HEK293 (cell line): ENCODE data around the gene POLR3E.

ENCODE experiments used
- CTCF ChIA-PET: fragments of 350-600 bp; formaldehyde crosslinking; extraction: SDS; loops from one replicate; lab custom pipeline; 2021; ENCODE audit warnings: antibody characterized with exemption; lab: Yijun Ruan, JAX
- POLR2A ChIA-PET: fragments of 300-600 bp; formaldehyde crosslinking; extraction: SDS; loops from one replicate; lab custom pipeline; 2020; ENCODE audit warnings: antibody characterized with exemption, inconsistent platforms; lab: Yijun Ruan, JAX
- H3K27ac ChIP-seq: fragments of 200-500 bp; sonication (Bioruptor generic); 2 replicates; pipeline ENCODE4 v1.5.1; 2014; ENCODE audit warnings: low read depth, low read length, control low read depth, inconsistent platforms; ENCODE audit errors: extremely low read depth
- H3K36me3 ChIP-seq, 2 experiments: fragments of 200-500 bp in 1 of 2; sonication (Bioruptor generic) in 1 of 2; 1 replicate in 1 of 2; 2 replicates in 1 of 2; pipeline ENCODE4 v1.5.1; 2014 to 2017; ENCODE audit warnings: inconsistent platforms in 2 of 2, low read length in 2 of 2; ENCODE audit not compliant: control insufficient read depth in 2 of 2, insufficient read depth in 1 of 2
- H3K4me1 ChIP-seq: fragments of 200-500 bp; sonication (Bioruptor generic); 2 replicates; pipeline ENCODE4 v1.5.1; 2014; ENCODE audit warnings: mild to moderate bottlenecking, low read length, inconsistent platforms; ENCODE audit not compliant: control insufficient read depth, insufficient read depth
- H3K4me3 ChIP-seq: 2 replicates; pipeline ENCODE4 v1.5.1; 2011; ENCODE audit warnings: low read depth, mild to moderate bottlenecking, control low read depth, low read length, moderate library complexity
- H3K9me3 ChIP-seq: fragments of 200-500 bp; sonication (Bioruptor generic); 2 replicates; pipeline ENCODE4 v1.5.1; 2014; ENCODE audit warnings: low read depth, low read length, inconsistent platforms; ENCODE audit not compliant: control insufficient read depth, insufficient read depth
- IKZF3 ChIP-seq: fragments of 450-650 bp; IDR thresholded peaks from 2 replicates; pipeline ENCODE4 v1.5.0; 2018; ENCODE audit warnings: missing biosample characterization, mild to moderate bottlenecking, missing genetic modification characterization, moderate library complexity
- KLF16 ChIP-seq: fragments of 450-650 bp; formaldehyde crosslinking; IDR thresholded peaks from 2 replicates; pipeline ENCODE4 v1.5.1; 2017; ENCODE audit warnings: missing biosample characterization, missing genetic modification characterization
- OSR2 ChIP-seq: fragments of 450-650 bp; formaldehyde crosslinking; IDR thresholded peaks from 2 replicates; pipeline ENCODE4 v1.5.1; 2016; ENCODE audit warnings: missing biosample characterization, missing genetic modification characterization
- SETDB1 ChIP-seq: IDR thresholded peaks from one replicate; pipeline ENCODE4 v1.6.1; 2017; ENCODE audit warnings: mild to moderate bottlenecking, low read length, moderate library complexity, mixed read lengths; ENCODE audit not compliant: insufficient read length
- TCF7L2 ChIP-seq: IDR thresholded peaks from 2 replicates; pipeline ENCODE4 v1.6.1; 2011; ENCODE audit warnings: low read depth, mild to moderate bottlenecking, inconsistent platforms, low read length, moderate library complexity, borderline replicate concordance
- TRIM28 ChIP-seq: IDR thresholded peaks from 2 replicates; pipeline ENCODE4 v1.6.1; 2011; ENCODE audit warnings: low read length, control low read depth, borderline replicate concordance
- ZBTB17 ChIP-seq: fragments of 450-650 bp; formaldehyde crosslinking; IDR thresholded peaks from 2 replicates; pipeline ENCODE4 v1.5.1; 2016; ENCODE audit warnings: missing biosample characterization, missing genetic modification characterization
- ZBTB48 ChIP-seq: fragments of 450-650 bp; formaldehyde crosslinking; IDR thresholded peaks from 2 replicates; pipeline ENCODE4 v1.5.1; 2016; ENCODE audit warnings: missing biosample characterization, missing genetic modification characterization
- ZIC2 ChIP-seq: fragments of 450-650 bp; formaldehyde crosslinking; IDR thresholded peaks from 2 replicates; pipeline ENCODE4 v1.5.1; 2016; ENCODE audit warnings: missing biosample characterization, missing genetic modification characterization
- ZNF112 ChIP-seq: fragments of 450-650 bp; formaldehyde crosslinking; IDR thresholded peaks from 2 replicates; pipeline ENCODE4 v1.5.0; 2017; ENCODE audit warnings: missing biosample characterization, missing genetic modification characterization
- ZNF214 ChIP-seq: fragments of 450-650 bp; formaldehyde crosslinking; IDR thresholded peaks from 2 replicates; pipeline ENCODE4 v1.5.1; 2017; ENCODE audit warnings: missing biosample characterization, mild to moderate bottlenecking, missing genetic modification characterization, borderline replicate concordance
- ZNF404 ChIP-seq: fragments of 450-650 bp; formaldehyde crosslinking; IDR thresholded peaks from 2 replicates; pipeline ENCODE4 v1.5.1; 2017; ENCODE audit warnings: missing biosample characterization, missing genetic modification characterization
- ZNF521 ChIP-seq: fragments of 450-650 bp; formaldehyde crosslinking; IDR thresholded peaks from 2 replicates; pipeline ENCODE4 v1.5.1; 2017; ENCODE audit warnings: missing biosample characterization, mild to moderate bottlenecking, missing genetic modification characterization
- ZNF529 ChIP-seq: fragments of 450-650 bp; formaldehyde crosslinking; IDR thresholded peaks from 2 replicates; pipeline ENCODE4 v1.5.1; 2017; ENCODE audit warnings: missing genetic modification characterization, missing biosample characterization; ENCODE audit not compliant: insufficient replicate concordance
- ZNF561 ChIP-seq: fragments of 450-650 bp; IDR thresholded peaks from 2 replicates; pipeline ENCODE4 v1.5.1; 2018; ENCODE audit warnings: missing biosample characterization, missing genetic modification characterization, borderline replicate concordance
- ZNF629 ChIP-seq: fragments of 450-650 bp; formaldehyde crosslinking; IDR thresholded peaks from 2 replicates; pipeline ENCODE4 v1.5.1; 2017; ENCODE audit warnings: missing biosample characterization, missing genetic modification characterization
- ZNF670 ChIP-seq: fragments of 450-650 bp; formaldehyde crosslinking; IDR thresholded peaks from 2 replicates; pipeline ENCODE4 v1.5.1; 2016; ENCODE audit warnings: missing biosample characterization, missing genetic modification characterization, low read depth
- TF ChIP-seq, protein P1 (sequence below): fragments of 450-650 bp; formaldehyde crosslinking; IDR thresholded peaks from 2 replicates; pipeline ENCODE4 v1.5.1; 2016; ENCODE audit warnings: missing biosample characterization, missing genetic modification characterization
- TF ChIP-seq, protein P2 (sequence below): fragments of 450-650 bp; formaldehyde crosslinking; conservative IDR thresholded peaks from 2 replicates; pipeline ENCODE4 v1.5.1; 2016; ENCODE audit warnings: low read depth, missing biosample characterization, missing genetic modification characterization
- TF ChIP-seq, protein P3 (sequence below): fragments of 450-650 bp; formaldehyde crosslinking; IDR thresholded peaks from 2 replicates; pipeline ENCODE4 v1.5.1; 2016; ENCODE audit warnings: missing biosample characterization, missing genetic modification characterization
- TF ChIP-seq, protein P4 (sequence below): fragments of 450-650 bp; IDR thresholded peaks from 2 replicates; pipeline ENCODE4 v1.5.1; 2018; ENCODE audit warnings: missing biosample characterization, missing genetic modification characterization
- TF ChIP-seq, protein P5 (sequence below): fragments of 450-650 bp; formaldehyde crosslinking; IDR thresholded peaks from 2 replicates; pipeline ENCODE4 v1.5.1; 2016; ENCODE audit warnings: missing biosample characterization, missing genetic modification characterization

POLR3E gene

DNA sequence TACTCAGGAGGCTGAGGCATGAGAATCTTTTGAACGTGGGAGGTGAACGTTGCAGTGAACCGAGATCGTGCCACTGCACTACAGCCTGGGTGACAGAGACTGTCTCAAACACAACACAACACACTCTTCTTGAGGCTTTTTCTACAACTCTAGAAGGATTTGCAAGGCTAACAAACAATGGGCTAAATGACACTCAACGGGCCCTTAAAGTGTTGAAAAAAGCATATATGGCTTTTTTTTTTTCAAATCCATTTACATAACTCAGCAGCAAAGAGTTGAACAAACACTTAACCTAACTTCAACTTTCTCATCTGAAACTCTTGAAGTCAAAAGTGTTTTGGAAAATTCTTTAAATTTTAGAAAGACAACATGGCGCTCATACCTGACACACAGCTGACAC, 54.9 kb downstream of the POLR3E start:
- peaks cover 7 to 44% of the 10 kb centered on the region in 2 experiments for H3K36me3 ChIP-seq
- peaks cover 8% of the 10 kb centered on the region for H3K4me1 ChIP-seq
- H3K9me3 ChIP-seq = no peaks in the 10 kb centered on the region
- ChIA-PET CTCF (no interaction called here), POLR2A (no interaction called here)
- H3K4me3 ChIP-seq = no peak overlapping the region
- H3K27ac ChIP-seq = no peak overlapping the region
- TF ChIP-seq ZNF670 (no peak), ZBTB17 (tag by site-specific recombination) (no peak), ZNF561 (tag by site-specific recombination) (no peak)

DNA sequence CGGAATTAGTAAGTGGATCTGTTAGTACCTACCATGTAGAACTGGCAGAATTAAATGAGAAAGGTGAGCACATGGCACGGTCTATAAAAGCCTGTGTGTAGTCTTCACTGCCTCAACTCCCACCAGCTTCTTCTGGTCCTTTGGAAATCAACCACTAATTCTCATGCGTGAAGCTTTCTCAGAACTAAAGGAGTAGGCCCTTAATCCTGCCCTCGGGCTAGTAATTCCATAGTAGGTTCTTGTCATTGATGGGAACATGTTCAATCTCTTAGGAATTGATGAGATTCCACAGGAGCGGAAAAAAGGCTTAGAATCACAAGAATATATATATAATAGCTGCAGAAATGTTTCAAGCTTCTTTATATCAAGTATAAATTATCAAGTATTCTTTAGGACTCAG, 55.5 kb downstream of the POLR3E start:
- POLR2A ChIA-PET = no interaction called here
- peaks cover 4 to 38% of the 10 kb centered on the region in 2 experiments for H3K36me3 ChIP-seq

More for the DNA sequence above, 55.5 kb downstream of the POLR3E start:
- CTCF ChIA-PET = interaction anchor here (0.6 kb wide), 1 partner anchor 34 kb away, joined by 3 read pairs; no protein-coding TSS in a partner anchor
- TF ChIP-seq TCF7L2 (no peak), ZNF214 (tag by site-specific recombination) (no peak), SETDB1 (no peak), KLF16 (tag by site-specific recombination) (no peak), TRIM28 (no peak), ZIC2 (tag by site-specific recombination) (no peak), ZNF529 (no peak), ZNF521 (no peak), OSR2 (no peak), ZNF404 (tag by site-specific recombination) (no peak), ZNF629 (no peak), ZBTB48 (tag by site-specific recombination) (no peak), ZNF112 (tag by site-specific recombination) (no peak), IKZF3 (no peak)
- TF ChIP-seq, protein P1, sequence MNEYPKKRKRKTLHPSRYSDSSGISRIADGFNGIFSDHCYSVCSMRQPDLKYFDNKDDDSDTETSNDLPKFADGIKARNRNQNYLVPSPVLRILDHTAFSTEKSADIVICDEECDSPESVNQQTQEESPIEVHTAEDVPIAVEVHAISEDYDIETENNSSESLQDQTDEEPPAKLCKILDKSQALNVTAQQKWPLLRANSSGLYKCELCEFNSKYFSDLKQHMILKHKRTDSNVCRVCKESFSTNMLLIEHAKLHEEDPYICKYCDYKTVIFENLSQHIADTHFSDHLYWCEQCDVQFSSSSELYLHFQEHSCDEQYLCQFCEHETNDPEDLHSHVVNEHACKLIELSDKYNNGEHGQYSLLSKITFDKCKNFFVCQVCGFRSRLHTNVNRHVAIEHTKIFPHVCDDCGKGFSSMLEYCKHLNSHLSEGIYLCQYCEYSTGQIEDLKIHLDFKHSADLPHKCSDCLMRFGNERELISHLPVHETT (tag by site-specific recombination) = no peak
- TF ChIP-seq, protein P2, sequence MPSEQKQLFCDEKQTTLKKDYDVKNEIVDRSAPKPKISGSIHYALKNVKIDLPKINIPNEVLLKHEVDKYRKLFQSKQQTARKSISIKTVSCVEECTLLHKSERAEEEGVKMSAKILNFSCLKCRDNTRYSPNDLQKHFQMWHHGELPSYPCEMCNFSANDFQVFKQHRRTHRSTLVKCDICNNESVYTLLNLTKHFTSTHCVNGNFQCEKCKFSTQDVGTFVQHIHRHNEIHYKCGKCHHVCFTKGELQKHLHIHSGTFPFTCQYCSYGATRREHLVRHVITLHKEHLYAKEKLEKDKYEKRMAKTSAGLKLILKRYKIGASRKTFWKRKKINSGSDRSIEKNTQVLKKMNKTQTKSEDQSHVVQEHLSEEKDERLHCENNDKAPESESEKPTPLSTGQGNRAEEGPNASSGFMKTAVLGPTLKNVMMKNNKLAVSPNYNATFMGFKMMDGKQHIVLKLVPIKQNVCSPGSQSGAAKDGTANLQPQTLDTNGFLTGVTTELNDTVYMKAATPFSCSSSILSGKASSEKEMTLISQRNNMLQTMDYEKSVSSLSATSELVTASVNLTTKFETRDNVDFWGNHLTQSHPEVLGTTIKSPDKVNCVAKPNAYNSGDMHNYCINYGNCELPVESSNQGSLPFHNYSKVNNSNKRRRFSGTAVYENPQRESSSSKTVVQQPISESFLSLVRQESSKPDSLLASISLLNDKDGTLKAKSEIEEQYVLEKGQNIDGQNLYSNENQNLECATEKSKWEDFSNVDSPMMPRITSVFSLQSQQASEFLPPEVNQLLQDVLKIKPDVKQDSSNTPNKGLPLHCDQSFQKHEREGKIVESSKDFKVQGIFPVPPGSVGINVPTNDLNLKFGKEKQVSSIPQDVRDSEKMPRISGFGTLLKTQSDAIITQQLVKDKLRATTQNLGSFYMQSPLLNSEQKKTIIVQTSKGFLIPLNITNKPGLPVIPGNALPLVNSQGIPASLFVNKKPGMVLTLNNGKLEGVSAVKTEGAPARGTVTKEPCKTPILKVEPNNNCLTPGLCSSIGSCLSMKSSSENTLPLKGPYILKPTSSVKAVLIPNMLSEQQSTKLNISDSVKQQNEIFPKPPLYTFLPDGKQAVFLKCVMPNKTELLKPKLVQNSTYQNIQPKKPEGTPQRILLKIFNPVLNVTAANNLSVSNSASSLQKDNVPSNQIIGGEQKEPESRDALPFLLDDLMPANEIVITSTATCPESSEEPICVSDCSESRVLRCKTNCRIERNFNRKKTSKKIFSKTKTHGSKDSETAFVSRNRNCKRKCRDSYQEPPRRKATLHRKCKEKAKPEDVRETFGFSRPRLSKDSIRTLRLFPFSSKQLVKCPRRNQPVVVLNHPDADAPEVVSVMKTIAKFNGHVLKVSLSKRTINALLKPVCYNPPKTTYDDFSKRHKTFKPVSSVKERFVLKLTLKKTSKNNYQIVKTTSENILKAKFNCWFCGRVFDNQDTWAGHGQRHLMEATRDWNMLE = no peak
- TF ChIP-seq, protein P3, sequence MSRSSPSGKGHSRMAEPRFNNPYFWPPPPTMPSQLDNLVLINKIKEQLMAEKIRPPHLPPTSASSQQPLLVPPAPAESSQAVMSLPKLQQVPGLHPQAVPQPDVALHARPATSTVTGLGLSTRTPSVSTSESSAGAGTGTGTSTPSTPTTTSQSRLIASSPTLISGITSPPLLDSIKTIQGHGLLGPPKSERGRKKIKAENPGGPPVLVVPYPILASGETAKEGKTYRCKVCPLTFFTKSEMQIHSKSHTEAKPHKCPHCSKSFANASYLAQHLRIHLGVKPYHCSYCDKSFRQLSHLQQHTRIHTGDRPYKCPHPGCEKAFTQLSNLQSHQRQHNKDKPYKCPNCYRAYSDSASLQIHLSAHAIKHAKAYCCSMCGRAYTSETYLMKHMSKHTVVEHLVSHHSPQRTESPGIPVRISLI = no peak
- TF ChIP-seq, protein P4, sequence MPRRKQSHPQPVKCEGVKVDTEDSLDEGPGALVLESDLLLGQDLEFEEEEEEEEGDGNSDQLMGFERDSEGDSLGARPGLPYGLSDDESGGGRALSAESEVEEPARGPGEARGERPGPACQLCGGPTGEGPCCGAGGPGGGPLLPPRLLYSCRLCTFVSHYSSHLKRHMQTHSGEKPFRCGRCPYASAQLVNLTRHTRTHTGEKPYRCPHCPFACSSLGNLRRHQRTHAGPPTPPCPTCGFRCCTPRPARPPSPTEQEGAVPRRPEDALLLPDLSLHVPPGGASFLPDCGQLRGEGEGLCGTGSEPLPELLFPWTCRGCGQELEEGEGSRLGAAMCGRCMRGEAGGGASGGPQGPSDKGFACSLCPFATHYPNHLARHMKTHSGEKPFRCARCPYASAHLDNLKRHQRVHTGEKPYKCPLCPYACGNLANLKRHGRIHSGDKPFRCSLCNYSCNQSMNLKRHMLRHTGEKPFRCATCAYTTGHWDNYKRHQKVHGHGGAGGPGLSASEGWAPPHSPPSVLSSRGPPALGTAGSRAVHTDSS (tag by site-specific recombination) = no peak
- TF ChIP-seq, protein P5, sequence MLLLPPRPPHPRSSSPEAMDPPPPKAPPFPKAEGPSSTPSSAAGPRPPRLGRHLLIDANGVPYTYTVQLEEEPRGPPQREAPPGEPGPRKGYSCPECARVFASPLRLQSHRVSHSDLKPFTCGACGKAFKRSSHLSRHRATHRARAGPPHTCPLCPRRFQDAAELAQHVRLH (tag by site-specific recombination) = no peak
- Histone ChIP-seq H3K4me3 (no peak overlapping the region), H3K9me3 (no peaks in the 10 kb centered on the region), H3K4me1 (peaks cover 8% of the 10 kb centered on the region), H3K27ac (no peak overlapping the region)
